Measurements from ENCODE around the gene NELFB.

The NELFB gene

DNA sequence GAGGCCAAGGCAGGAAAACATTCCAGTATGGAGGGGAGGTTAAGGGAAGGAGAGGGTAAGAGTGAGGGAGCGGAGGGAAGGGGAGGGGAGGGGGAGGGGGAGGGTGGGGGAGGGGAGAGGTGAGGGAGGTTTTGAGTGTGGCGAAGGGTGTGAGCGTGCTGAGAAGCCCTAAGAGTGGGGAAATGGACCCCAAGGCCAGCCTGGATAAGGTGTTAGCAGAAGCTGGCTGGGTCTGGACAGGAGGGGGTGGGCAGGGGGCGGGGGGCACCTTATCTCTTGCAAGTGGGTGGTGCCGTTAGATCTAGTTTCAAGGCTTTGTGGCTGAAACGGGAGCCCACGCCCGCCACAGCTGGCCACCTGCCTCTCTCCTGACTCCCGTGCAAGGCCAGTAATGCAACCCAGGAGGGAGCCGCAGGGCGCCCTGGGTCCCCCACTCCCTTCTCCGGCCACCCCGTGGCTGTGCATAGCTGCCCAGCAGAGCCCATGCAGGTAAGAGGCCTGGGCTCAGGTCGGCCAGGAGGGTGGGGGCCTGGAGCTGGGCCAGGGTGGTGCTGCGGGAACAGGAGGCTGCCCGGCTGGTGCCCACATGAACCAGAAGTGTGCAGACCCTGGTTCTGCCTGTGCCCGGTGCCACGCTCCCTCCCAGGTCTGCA is 27.1 kb upstream of the NELFB start:
- H3K4me1 ChIP-seq (ENCODE audit: insufficient read depth, low read length, severe bottlenecking), result peaks cover 9% of the 10 kb centered on the region
- H3K9me3 ChIP-seq (ENCODE audit: low read length), result no peaks in the 10 kb centered on the region
- H3K4me2 ChIP-seq (ENCODE audit: low read length), result no peak overlapping the region
- peaks cover 10% of the 10 kb centered on the region; the same call in 1 of the 2 replicates for H3K27me3 ChIP-seq (ENCODE audit: insufficient read depth, low read length)
- TF ChIP-seq, protein P1, sequence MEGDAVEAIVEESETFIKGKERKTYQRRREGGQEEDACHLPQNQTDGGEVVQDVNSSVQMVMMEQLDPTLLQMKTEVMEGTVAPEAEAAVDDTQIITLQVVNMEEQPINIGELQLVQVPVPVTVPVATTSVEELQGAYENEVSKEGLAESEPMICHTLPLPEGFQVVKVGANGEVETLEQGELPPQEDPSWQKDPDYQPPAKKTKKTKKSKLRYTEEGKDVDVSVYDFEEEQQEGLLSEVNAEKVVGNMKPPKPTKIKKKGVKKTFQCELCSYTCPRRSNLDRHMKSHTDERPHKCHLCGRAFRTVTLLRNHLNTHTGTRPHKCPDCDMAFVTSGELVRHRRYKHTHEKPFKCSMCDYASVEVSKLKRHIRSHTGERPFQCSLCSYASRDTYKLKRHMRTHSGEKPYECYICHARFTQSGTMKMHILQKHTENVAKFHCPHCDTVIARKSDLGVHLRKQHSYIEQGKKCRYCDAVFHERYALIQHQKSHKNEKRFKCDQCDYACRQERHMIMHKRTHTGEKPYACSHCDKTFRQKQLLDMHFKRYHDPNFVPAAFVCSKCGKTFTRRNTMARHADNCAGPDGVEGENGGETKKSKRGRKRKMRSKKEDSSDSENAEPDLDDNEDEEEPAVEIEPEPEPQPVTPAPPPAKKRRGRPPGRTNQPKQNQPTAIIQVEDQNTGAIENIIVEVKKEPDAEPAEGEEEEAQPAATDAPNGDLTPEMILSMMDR (IDR thresholded peaks at IDR 0.05; ENCODE audit: low read length), result no peak
- TF ChIP-seq EZH2 (IDR thresholded peaks at IDR 0.05; ENCODE audit: borderline replicate concordance, low read length), result no peak
- no peak overlapping the region for H3K4me3 ChIP-seq (ENCODE audit: low read depth, low read length, poor library complexity, severe bottlenecking)
- no peak overlapping the region for H2AFZ ChIP-seq (ENCODE audit: low read length)
- H3K9ac ChIP-seq (ENCODE audit: low read length), result no peak overlapping the region
- H3K36me3 ChIP-seq (ENCODE audit: insufficient read depth, low read length), result no peaks in the 10 kb centered on the region
- no peaks in the 10 kb centered on the region for H3K9me2 ChIP-seq (ENCODE audit: low read depth, low read length)
- H4K20me1 ChIP-seq (ENCODE audit: insufficient read depth, low read length), result no peaks in the 10 kb centered on the region
- H3K79me2 ChIP-seq (ENCODE audit: insufficient read depth, low read length), result no peaks in the 10 kb centered on the region
- no peaks in the 10 kb centered on the region for H3F3A ChIP-seq (ENCODE audit: insufficient read depth, low read length)
- H3K27ac ChIP-seq (ENCODE audit: low read depth, low read length, poor library complexity, severe bottlenecking), result no peak overlapping the region

DNA sequence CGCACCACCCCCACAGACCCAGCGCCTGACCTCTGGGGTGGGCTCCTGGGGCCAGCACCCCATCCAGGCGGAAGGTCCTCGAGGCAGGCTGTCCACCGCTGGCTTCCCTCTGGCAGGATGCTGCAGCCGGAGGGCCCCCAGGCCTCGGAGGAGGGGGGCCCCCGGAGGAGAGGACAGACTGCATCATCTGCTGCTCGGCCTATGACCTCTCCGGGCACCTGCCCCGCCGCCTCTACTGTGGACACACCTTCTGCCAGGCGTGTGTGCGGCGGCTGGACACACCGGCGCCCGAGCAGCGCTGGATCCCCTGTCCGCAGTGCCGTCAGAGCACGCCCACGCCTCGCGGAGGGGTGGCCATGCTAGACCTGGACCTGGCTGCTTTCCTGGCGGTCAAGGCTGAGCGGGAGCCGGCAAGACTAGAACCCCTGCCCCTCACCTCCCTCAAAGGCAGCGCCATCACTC is 26.6 kb upstream of the NELFB start:
- TF ChIP-seq, protein P1 (IDR thresholded peaks at IDR 0.05; ENCODE audit: low read length), result no peak
- no peak for TF ChIP-seq EZH2 (IDR thresholded peaks at IDR 0.05; ENCODE audit: borderline replicate concordance, low read length)
- H3K9me3 ChIP-seq (ENCODE audit: low read length), result no peaks in the 10 kb centered on the region
- H3K4me3 ChIP-seq (ENCODE audit: low read depth, low read length, poor library complexity, severe bottlenecking), result no peak overlapping the region
- H3K36me3 ChIP-seq (ENCODE audit: insufficient read depth, low read length), result no peaks in the 10 kb centered on the region
- no peaks in the 10 kb centered on the region for H4K20me1 ChIP-seq (ENCODE audit: insufficient read depth, low read length)
- no peaks in the 10 kb centered on the region for H3K79me2 ChIP-seq (ENCODE audit: insufficient read depth, low read length)
- no peak overlapping the region for H2AFZ ChIP-seq (ENCODE audit: low read length)
- no peak overlapping the region for H3K27ac ChIP-seq (ENCODE audit: low read depth, low read length, poor library complexity, severe bottlenecking)
- H3K9me2 ChIP-seq (ENCODE audit: low read depth, low read length), result no peaks in the 10 kb centered on the region
- H3K4me1 ChIP-seq (ENCODE audit: insufficient read depth, low read length, severe bottlenecking), result peaks cover 7% of the 10 kb centered on the region
- no peak overlapping the region for H3K9ac ChIP-seq (ENCODE audit: low read length)
- no peak overlapping the region for H3K4me2 ChIP-seq (ENCODE audit: low read length)
- H3K27me3 ChIP-seq (ENCODE audit: insufficient read depth, low read length), result peaks cover 12% of the 10 kb centered on the region; the same call in 1 of the 2 replicates
- H3F3A ChIP-seq (ENCODE audit: insufficient read depth, low read length), result no peaks in the 10 kb centered on the region

DNA sequence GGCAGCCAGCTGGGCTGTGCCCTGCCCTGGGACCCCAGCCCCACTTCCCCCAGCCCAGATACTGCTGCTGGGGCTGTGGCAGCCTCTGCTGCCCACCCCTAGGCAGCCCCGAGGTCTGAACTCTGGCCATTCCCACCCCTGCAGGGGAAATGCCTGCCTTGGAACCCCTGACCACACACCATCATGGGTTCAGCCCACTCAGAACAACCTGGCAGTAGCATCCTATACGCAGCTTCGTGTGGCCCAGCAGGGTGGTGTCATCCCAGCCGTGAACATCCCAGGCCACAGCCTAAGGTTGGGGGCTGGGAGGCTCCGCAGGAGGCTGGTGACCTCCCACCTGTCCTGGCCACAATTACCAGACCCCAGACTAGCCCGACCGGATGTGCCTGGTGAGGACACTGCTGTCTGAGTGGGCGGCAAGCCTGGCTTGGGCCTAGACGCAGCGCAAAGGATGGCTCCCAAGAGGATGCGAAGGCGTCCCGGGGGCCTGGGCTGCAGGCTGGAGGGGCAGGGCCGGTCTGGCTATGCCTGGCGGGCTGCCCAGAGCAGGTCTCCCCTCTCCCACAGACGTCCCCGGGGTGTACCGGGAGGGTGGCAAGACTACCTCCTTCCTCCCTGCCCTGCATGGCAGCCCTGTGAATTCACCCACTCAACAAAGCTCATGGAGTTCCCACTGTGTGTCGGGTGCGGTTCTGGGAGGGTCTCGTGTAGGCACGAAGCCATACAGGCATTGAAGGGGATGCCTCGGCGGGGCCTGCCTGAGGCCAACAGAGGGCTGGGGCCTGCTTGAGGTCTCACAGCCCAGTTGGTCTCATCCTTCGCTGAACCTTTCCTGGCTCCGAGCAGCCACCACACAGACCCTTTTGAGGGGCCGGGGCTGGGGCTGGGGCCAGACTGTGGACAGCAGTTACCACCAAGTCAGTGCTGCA is 25.9 kb upstream of the NELFB start:
- no peaks in the 10 kb centered on the region for H3K9me3 ChIP-seq (ENCODE audit: low read length)
- H3K27ac ChIP-seq (ENCODE audit: low read depth, low read length, poor library complexity, severe bottlenecking), result no peak overlapping the region
- peaks cover 2% of the 10 kb centered on the region for H3K4me1 ChIP-seq (ENCODE audit: insufficient read depth, low read length, severe bottlenecking)
- H3K36me3 ChIP-seq (ENCODE audit: insufficient read depth, low read length), result no peaks in the 10 kb centered on the region
- H3K79me2 ChIP-seq (ENCODE audit: insufficient read depth, low read length), result no peaks in the 10 kb centered on the region
- H3K4me3 ChIP-seq (ENCODE audit: low read depth, low read length, poor library complexity, severe bottlenecking), result no peak overlapping the region
- no peak overlapping the region for H3K9ac ChIP-seq (ENCODE audit: low read length)
- H3K4me2 ChIP-seq (ENCODE audit: low read length), result no peak overlapping the region
- H3K27me3 ChIP-seq (ENCODE audit: insufficient read depth, low read length), result peaks cover 12% of the 10 kb centered on the region; the same call in 1 of the 2 replicates
- no peaks in the 10 kb centered on the region for H4K20me1 ChIP-seq (ENCODE audit: insufficient read depth, low read length)
- H3K9me2 ChIP-seq (ENCODE audit: low read depth, low read length), result no peaks in the 10 kb centered on the region
- H2AFZ ChIP-seq (ENCODE audit: low read length), result no peak overlapping the region
- H3F3A ChIP-seq (ENCODE audit: insufficient read depth, low read length), result no peaks in the 10 kb centered on the region
- TF ChIP-seq EZH2 (IDR thresholded peaks at IDR 0.05; ENCODE audit: borderline replicate concordance, low read length), result no peak
- TF ChIP-seq, protein P1 (IDR thresholded peaks at IDR 0.05; ENCODE audit: low read length), result no peak

All from OCI-LY1 (cell line).